GM21717 (cell line): ENCODE results near the gene TRIM33.
"Not testable (repeated sequence)": the region's sequence is repeated elsewhere in the genome, so short reads cannot be mapped to it uniquely, and the experiment has no call there.

Experiments used
- ATAC-seq: cut with Tn5 transposase; IDR thresholded peaks from one replicate; pipeline ENCODE4 v1.9.1; 2021; ENCODE audit warnings: mild to moderate bottlenecking, moderate library complexity; ENCODE audit not compliant: unreplicated experiment

Gene TRIM33

DNA sequence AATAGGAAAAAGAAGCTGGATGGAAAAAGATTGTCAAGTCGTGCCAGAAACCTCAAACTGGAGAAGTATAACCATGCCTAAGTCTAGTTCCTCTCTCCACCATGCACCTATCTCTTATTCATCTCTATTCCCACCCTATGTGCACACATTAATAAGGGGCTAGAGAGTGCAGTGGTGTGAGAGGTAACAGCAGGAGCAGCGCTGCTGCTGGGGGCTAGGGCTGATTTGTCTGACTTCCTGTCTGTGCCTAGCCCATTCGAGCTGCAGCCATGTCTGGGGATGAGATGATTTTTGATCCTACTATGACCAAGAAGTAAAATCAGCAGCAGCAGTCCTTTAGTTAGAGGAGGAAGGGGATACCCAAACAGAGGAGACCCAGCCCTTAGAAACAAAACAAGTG, 43.0 kb downstream of the TRIM33 start:
- no peak for ATAC-seq

DNA sequence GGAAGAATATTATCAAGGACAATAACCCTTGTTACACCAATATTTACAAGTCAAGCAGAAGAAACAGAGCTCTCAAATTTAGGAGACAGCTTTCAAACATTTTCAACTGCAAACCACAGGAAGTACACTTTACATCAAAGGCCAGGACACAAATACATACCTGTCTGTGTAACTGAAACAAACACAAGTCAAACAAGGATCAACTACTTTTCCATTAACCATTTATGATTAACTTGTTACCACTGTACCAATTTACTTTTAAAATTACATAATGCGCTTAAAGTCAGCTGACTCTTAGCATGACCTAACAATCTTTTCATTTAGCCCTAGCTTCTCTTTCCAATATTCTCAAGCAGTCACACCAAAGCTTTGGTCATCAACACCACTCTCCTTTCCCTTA, 43.5 kb downstream of the TRIM33 start:
- no peak for ATAC-seq

DNA sequence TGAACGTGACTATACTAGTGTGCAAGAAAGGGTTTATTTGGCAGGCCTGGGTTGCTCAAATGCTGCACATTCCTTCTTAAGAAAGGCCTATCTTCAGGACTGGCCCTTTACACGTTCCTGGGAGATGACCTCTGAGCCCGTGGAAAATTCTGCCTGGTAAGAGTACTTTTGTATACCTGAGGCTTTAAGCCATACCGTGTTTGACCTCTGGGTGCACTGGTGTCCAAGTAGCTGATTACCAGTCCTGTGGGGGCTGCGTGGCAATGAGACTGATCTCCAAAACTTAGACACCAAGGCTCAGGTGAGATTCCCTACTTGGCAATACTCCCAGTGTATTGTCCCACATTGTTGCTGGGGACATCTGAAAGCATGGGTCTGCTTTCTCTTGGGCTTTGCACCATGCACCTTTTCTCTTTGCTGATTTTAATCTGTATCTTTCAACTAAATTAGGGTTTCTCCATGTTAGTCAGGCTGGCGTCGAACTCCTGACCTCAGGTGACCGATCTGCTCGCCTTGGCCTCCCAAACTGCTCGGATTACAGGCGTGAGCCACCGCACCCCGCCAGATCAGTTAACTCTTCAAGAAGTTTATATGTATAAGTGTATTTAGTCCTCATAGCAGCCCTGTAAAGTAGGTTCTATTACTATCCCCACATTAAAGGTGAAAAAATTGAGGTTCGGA, 44.5 kb downstream of the TRIM33 start:
- ATAC-seq, result no peak

DNA sequence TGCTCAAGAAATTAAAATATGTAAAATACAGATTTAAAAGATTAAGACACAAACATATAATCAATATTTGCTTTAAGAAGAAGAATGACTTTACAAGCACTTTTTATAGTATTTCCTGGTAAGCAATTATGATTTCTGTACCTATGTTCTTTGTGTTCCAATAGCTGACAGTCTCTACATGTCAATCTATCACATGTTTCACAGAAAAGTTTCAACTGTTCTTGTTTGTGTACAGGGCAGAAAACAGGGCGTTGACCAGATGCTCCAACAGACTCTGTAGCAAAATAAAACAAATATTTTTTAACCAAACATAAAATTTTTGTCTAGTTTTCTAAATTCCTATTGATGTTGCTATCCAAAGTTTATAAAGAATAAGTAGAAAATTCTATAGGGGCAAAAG, 48.0 kb downstream of the TRIM33 start:
- ATAC-seq, result no peak

DNA sequence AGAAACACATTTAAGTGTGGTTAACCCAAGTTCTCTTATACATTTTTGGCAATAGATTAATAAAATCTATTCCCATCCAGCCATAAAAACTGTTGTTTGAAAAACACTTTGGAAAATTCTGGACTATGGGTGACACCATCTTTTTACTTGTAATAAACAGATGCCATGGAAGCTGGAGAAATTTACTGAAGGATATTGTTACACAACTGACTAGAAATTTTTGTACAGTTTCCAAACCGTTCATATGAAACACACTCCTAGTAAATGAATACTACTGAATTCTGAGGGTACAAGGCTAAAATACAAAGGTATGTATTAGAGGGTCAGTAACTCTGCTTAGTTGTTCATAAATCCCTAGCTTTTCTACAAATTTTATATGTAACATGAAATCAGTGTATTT, 48.7 kb downstream of the TRIM33 start:
- no peak for ATAC-seq

DNA sequence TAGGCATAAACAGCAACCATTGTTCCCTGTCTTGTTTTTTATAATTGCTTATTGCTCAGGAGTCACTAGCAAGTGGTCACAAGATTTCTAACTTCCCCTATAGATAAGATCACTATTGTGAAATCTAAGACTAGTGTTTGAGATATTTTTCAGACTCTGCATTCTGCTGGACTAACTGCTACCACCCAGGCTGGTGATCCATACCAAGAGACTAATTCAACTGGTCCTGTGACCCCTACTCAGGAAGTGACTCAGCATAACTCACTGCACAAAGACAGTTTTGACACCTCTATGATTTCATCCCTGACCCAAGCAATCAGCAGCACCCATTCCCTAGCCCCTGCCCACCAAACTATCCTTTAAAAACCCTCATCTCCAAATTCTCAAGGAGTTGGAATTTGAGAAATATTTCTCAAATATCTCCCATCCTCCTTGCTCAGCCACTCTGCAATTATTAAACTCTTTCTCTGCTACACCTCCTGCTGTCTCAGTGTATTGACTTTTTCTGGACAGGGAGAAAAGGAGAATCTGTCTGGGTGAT, 52.7 kb downstream of the TRIM33 start:
- no peak for ATAC-seq

DNA sequence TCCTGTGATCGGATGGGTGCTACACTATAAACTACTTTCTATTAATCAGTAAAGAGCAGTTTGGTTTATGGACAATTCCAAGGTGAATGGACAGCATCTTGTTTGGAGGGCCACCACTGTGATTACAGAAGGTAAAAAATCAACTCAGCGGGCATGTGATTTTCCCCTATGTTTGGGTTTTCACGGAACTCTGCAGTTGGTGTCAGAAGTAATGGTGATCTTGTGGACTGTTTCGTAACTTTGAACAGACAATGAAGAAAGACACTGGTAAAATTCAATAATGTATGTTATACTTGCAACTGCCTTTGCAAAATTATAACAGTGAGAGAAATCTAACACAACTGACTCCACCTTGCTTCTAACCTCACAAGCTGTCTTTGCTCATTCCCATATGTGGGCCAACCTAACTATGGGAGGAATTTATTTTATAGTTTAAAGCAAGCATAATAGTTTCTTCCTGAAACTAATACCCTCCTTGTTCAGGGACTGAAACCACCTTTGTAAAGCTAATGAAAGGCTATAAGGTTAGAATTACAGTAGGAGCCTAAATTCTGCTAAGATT, 53.2 kb downstream of the TRIM33 start:
- ATAC-seq, result no peak

DNA sequence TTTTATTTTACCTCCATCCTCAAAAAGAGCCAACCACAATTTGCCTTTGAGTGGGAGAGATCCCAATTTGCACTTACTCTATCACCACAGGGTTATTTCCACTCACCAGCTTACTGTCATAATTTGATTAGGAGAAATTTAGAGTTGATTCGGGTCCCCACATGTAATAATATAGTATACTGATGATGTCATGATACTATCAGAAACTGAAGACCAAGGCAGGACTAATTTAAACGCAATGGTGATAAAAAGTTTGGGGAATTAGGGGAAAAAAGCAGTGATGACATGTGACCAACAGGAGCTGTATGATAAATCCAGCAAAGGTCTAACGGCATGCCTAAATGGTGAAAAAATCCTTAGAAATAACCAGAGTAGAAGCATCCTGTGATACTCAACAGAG, 54.4 kb downstream of the TRIM33 start:
- no peak for ATAC-seq

DNA sequence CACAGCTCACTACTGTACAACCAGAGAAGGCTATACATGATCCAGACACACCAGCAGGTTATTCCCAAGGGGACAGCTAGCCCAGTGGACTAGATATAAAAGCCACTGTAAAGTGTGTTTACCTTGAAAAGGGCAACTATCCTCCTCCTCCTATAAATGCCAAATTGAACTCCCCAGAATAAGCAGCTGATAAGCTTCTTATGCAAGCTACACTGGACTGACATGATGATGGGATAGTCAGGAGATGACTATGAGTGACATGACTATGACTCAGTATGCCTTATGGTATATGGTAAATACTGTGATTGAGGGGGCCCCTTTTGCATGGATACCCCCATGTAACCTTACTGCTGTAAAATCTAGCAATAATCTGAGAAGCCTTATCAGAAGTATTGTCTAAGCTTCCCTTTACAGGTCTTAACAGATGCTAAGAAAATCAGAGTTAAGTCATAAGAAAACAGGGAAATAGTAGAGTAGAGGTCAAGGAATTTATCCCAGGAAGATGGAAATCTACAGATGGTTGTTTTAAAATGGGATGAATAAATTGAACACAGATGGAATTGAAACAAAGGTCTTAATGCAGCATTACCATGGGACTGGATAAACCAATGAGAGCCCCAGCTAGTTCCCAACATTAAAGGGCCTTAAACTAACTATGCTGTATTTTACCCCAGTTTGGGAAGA, 55.8 kb downstream of the TRIM33 start:
- ATAC-seq, result no peak

DNA sequence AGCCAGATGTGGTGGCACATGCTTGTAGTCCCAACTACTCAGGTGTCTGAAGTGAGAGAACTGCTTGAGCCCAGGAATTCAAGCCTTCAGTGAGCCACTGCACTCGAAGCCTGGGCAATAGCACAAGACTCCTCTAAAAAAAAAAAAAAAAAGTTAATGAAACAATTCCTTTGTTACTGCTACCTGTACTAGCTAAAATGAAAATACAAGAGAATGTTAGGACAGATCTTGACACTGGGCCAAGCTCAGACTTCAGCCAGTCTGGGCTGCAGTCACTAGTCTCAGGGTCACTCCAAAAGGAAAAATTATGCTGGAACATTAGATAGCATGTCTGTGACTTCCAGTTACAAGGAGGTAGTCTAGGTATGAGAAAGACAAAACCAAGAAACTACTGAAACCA, 56.5 kb downstream of the TRIM33 start:
- no peak for ATAC-seq

DNA sequence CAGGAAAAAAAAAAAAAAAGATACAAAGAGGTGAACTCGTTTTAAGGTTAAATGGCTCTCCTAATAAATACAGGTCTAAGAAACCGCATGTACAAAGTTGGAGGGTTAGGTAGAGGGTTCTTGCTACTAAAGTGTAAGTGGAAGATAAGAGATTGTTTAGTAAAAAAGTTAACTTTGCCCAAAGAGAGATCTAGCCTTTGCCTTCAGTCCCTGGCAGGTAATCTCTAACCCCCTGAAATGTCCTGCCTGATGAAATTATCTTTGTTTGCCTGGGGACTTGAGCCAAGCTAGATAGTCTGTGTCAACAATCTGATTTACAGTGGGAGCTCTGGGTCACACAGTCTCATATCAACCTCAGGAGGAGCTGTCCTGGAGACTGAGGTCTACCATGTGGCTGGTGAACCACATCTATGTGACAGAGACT, 57.6 kb downstream of the TRIM33 start:
- ATAC-seq, result no peak

DNA sequence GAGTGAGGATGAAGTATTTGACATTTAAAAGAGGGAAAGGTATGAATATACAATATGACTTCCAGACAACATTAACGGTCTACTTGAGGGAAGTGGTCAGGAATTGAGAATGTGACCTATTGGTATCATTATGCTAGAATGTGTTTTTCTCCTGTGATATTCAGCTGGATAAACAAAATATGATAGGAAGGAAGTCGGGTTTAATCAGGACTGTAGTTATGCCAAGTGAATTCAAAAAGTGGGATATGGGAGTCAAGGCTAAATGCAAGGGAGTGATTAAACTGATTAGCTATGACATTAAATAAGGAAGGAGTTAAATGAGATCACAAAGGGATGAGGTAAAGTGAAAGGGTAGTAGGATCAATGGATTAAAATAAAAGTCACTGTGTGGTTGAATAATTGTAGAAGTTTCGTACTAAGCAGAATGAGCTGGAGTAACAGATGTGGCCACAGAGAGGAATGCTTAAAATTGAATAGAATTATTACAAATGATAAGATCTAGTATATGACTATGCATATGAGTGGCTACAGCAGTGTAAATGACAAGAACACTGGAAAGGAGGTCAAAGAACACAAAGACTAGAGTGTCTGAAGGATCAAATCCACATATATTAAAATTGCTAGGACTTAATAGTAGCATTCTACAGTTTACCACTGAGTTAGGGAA, 62.5 kb downstream of the TRIM33 start:
- no peak for ATAC-seq

DNA sequence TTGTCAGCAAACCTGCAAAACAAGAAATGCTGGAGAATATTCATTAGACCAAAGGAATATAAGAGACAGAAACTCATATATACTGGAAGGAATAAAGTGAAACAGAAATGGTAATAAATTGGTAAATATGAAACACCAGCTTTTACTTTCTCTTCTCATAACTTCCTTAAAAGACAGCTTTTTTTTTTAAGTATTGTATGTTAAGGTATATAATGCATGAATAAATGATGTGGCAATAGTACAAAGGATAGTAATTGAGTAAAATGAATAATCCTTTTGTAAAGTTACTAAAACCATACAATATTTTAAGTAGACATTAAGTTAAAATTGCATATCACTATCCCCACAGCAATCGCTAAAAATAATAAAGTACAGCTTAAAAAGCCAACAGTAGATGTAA, 64.8 kb downstream of the TRIM33 start:
- ATAC-seq, result no peak

DNA sequence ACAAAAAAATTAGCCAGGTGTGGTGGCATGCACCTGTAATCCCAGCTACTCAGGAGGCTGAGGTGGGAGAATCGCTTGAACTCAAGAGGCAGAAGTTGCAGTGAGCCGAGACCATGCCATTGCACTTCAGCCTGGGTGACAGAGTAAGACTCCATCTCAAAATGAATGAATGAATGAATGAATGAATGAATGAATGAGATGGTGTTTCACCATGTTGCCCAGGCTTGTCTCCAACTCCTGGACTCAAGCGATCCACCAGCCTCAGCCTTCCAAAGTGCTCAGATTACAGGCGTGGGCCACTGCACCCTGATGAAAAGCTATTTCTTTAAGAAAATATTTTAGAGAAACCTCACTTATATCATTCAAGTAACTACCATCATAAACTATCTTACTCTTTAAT, 67.8 kb downstream of the TRIM33 start:
- ATAC-seq, result not testable (repeated sequence)

DNA sequence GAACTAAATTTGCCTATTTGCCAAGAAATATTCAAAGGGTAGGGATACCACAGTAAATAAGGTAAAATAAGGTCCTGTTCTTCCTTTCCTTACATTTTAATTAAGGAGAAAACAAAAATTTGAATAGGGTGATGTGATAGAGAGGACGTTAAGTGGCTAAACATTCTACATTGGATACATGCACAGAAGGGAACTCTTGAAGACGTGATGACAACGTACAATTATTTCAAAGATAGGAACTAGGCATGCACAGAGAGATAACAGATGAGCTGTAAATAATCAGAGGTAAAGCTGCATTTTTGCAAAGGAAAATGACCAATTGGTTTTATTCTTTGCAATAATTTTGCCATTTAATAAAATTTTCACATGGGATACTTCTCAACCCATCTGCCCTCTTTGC, 69.7 kb downstream of the TRIM33 start:
- no peak for ATAC-seq

DNA sequence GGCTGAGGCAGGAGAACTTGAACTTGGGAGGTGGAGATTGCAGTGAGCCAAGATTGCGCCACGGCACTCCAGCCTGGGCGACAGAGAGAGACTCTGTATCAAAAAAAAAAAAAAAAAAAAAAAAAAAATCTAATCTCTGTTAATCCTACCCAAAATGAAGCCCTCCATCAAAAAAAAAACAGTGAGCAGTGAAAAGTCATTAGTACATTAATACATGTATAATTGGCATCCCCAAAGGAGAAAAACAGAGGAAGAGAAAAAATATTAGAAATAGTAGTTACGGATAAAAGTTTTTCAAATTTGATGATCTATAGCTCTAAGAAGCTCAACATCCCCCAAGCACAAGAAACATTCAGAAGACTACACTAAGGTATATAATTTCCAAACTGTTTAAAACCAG, 71.6 kb downstream of the TRIM33 start:
- no peak for ATAC-seq

DNA sequence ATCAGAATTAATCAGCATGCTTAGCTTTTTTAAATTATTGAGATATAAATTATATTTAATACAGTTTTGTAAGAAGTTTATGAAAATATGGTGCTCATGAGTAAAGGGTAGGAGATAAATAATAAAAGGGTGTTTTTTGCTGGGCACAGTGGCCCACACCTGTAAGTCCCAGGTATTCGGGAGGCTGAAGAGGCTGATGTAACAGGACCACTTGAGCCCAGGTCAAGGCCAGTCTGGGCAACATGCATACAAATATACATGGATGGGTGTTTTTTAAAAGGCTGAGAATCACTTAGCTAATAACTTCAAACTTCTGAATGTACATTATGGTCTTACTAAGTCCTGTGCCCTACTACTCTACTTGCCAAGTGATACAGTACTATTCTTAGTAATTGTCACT, 73.2 kb downstream of the TRIM33 start:
- ATAC-seq, result no peak

DNA sequence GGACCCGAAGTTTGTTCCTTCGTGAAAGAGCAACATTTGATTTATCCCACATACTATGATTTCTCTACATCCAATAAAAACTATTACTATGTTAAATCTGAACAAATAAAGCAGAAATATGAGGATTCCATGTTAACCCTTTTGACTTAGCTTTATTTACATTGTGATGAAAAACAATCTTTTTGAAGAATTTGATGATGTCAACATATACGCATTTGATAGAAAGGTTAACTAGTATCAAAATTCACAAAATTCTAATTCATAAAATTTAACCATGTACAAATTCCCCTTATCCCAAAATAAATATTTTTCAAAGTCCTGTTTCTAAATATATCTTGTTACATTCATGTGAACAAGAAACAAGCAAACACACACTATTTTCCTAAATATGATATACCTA, 74.2 kb downstream of the TRIM33 start:
- ATAC-seq, result no peak

DNA sequence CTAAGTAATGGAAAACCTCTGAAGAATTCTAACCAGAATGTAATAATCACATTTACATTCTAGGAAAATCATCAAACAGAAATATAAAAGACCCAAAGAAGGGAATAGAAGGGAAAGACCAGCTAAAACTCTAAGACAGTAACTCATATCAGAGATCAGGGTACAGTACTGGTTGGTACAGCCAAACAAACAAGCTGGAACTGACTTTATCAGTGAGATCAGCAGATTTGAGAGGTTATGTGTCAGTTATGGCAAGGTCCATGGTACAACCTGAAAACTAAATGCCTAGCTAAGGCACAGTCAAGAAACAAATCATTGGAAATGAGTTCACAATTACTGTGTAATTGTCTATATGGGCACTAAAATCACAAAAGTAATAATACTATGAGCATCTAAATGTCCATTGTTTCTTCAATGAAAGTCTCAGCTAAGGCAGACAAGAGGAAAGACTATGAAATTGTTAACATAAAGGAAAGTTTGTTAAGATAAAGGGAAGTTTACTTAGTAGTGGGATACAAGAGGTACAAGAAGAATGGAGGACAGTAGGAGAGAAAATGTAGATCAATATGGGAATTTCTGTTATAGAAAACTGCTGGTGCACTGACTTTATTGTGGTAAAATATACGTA, 75.8 kb downstream of the TRIM33 start:
- no peak for ATAC-seq

DNA sequence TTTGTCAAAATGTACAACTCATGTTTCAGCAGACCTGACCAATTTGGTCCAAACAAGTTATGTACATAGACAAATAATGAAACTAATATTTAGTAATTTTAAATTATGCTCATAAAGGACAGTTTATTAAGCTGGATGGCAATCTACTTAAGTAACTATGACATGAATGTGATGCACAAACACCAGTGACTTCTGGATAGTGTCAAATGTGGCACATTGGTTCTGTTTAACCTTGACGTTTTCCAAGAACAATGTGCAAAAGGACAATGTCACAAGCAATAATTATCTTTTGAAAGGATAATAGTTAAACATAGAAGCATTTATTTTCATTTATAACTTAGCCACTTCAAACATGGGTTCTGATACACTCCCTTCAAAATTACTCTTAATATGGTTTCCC, 80.0 kb downstream of the TRIM33 start:
- no peak for ATAC-seq

DNA sequence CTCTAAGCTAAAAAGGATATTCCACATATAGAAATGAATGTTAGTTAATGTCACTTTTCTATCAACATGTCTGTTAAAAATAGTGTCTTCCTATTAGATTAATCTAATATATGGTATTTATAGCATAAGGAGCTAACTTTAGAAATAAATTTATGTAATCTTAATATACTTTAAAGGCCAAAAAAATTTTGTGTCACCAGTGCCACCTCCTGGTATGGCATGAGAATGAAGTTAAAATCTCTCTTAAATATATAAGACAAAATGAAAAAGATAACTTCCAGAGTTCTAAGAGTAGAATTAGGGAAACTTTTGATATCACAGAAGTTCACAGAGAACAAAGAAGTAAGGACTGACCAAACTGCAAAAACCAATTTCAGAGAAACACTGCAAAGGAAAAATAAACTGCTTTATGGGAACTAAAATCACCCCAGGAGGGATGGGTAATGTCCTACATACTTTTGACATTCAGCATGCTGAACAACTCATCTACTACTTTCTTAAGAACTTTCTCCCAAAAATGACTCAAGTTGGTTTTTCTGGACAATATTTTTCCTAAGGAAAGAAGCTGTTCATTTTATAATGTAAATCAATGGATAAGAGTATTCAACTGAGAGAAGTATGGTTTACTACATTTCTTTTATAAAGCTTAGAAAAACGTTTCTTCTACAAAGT, 82.8 kb downstream of the TRIM33 start:
- ATAC-seq, result no peak
